AG04450 (cell line): ENCODE measurements around the gene NEGR1. TPM values are rescaled to one million over a fixed set of nuclear protein-coding genes. Genes with fewer than 3 reads are reported as not detected.

ENCODE experiments used
- CTCF ChIA-PET: fragments of 300-600, 350-600 bp; formaldehyde crosslinking; extraction: SDS; loops from one replicate; lab custom pipeline; 2022; ENCODE audit warnings: antibody characterized with exemption, inconsistent platforms; lab: Charles Lee
- POLR2A ChIA-PET: fragments of 350-600 bp; formaldehyde crosslinking; extraction: SDS; loops from one replicate; lab custom pipeline; 2021; ENCODE audit warnings: antibody characterized with exemption, inconsistent platforms; lab: Yijun Ruan, JAX
- DNase-seq: peaks from one replicate; pipeline ENCODE4 v3.0.0-alpha.2; 2011; ENCODE audit warnings: low read depth, low spot score
- H3K27ac ChIP-seq: one replicate; pipeline ENCODE4 v1.5.1; 2012; ENCODE audit warnings: low read depth, low read length, control low read depth
- H3K27me3 ChIP-seq: one replicate; pipeline ENCODE4 v1.6.0; 2012; ENCODE audit warnings: low read length; ENCODE audit not compliant: control insufficient read depth, insufficient read depth
- H3K4me3 ChIP-seq: 2 replicates; pipeline ENCODE4 v1.5.1; 2011; ENCODE audit warnings: mild to moderate bottlenecking, low read depth, low read length, control low read depth
- H3K9me3 ChIP-seq: 2 replicates; pipeline ENCODE4 v1.5.1; 2012; ENCODE audit warnings: low read length; ENCODE audit not compliant: control insufficient read depth, insufficient read depth
- CTCF ChIP-seq: IDR thresholded peaks from 2 replicates; pipeline ENCODE4 v1.5.1; 2011; ENCODE audit warnings: low read depth, low read length, control low read depth, inconsistent platforms
- polyA plus RNA-seq: library from polyadenylated mRNA; depleted of rRNA; stranded (reverse); fragments of >200 nt; gene quantifications from 2 replicates; pipeline ENCODE4 v1.2.3, GENCODE V29; 2011

Gene NEGR1
- polyA plus RNA-seq, 1 experiment = 11.3 TPM

GRCh38 chr1:71788113-71788512, 494.2 kb downstream of the NEGR1 start:
- CTCF ChIA-PET = interaction anchor here (1.0 kb wide), 1 partner anchor 250 kb away, joined by 4 read pairs; no protein-coding TSS in a partner anchor

GRCh38 chr1:71787699-71788098, 494.6 kb downstream of the NEGR1 start:
- Histone ChIP-seq H3K27ac (no peak overlapping the region), H3K27me3 (no peaks in the 10 kb centered on the region), H3K4me3 (no peak overlapping the region), H3K9me3 (no peaks in the 10 kb centered on the region)
- no peak for DNase-seq
- no peak for TF ChIP-seq CTCF
- ChIA-PET CTCF (interaction anchor here (1.0 kb wide), 1 partner anchor 250 kb away, joined by 4 read pairs; no protein-coding TSS in a partner anchor), POLR2A (no interaction called here)

More at GRCh38 chr1:71788113-71788512, 494.2 kb downstream of the NEGR1 start:
- Histone ChIP-seq H3K9me3 (no peaks in the 10 kb centered on the region), H3K4me3 (no peak overlapping the region), H3K27me3 (no peaks in the 10 kb centered on the region), H3K27ac (no peak overlapping the region)
- no peak for DNase-seq
- TF ChIP-seq CTCF = no peak
- POLR2A ChIA-PET = no interaction called here

GRCh38 chr1:71786218-71786617, 496.1 kb downstream of the NEGR1 start:
- ChIA-PET POLR2A (no interaction called here), CTCF (no interaction called here)
- DNase-seq = no peak
- TF ChIP-seq CTCF = no peak
- H3K9me3 ChIP-seq = no peaks in the 10 kb centered on the region
- no peaks in the 10 kb centered on the region for H3K27me3 ChIP-seq
- no peak overlapping the region for H3K4me3 ChIP-seq
- no peak overlapping the region for H3K27ac ChIP-seq

- DNase-seq = no peak
- TF ChIP-seq CTCF = no peak
Observed at GRCh38 chr1:71785450-71785849, 496.9 kb downstream of the NEGR1 start.

GRCh38 chr1:71785000-71785399, 497.3 kb downstream of the NEGR1 start:
- ChIA-PET CTCF (no interaction called here), POLR2A (no interaction called here)
- no peak for DNase-seq
- Histone ChIP-seq H3K9me3 (no peaks in the 10 kb centered on the region), H3K4me3 (no peak overlapping the region), H3K27ac (no peak overlapping the region), H3K27me3 (no peaks in the 10 kb centered on the region)
- TF ChIP-seq CTCF = no peak

More at GRCh38 chr1:71785450-71785849, 496.9 kb downstream of the NEGR1 start:
- H3K27ac ChIP-seq = no peak overlapping the region
- no peak overlapping the region for H3K4me3 ChIP-seq
- CTCF ChIA-PET = no interaction called here
- H3K27me3 ChIP-seq = no peaks in the 10 kb centered on the region
- no peaks in the 10 kb centered on the region for H3K9me3 ChIP-seq
- POLR2A ChIA-PET = no interaction called here
